HEK293 (cell line): ENCODE measurements around the gene C2CD2.

Experiments used
- CTCF ChIP-seq: fragments of 450-650 bp; formaldehyde crosslinking; IDR thresholded peaks from 2 replicates; pipeline ENCODE4 v1.5.1; 2016; ENCODE audit warnings: missing biosample characterization, missing genetic modification characterization
- YY1 ChIP-seq: fragments of 450-650 bp; formaldehyde crosslinking; IDR thresholded peaks from 2 replicates; pipeline ENCODE4 v1.5.1; 2018; ENCODE audit warnings: missing biosample characterization, missing genetic modification characterization
- ZNF133 ChIP-seq: fragments of 450-650 bp; formaldehyde crosslinking; IDR thresholded peaks from 2 replicates; pipeline ENCODE4 v1.5.1; 2016; ENCODE audit warnings: missing biosample characterization, missing genetic modification characterization
- ZNF18 ChIP-seq: fragments of 450-650 bp; formaldehyde crosslinking; IDR thresholded peaks from 2 replicates; pipeline ENCODE4 v1.5.1; 2016; ENCODE audit warnings: missing biosample characterization, missing genetic modification characterization
- ZNF302 ChIP-seq: fragments of 450-650 bp; formaldehyde crosslinking; IDR thresholded peaks from 2 replicates; pipeline ENCODE4 v1.5.1; 2016; ENCODE audit warnings: missing biosample characterization, missing genetic modification characterization, low read depth
- ZNF350 ChIP-seq: fragments of 450-650 bp; formaldehyde crosslinking; IDR thresholded peaks from 2 replicates; pipeline ENCODE4 v1.5.0; 2017; ENCODE audit warnings: missing biosample characterization, mild to moderate bottlenecking, missing genetic modification characterization
- ZNF398 ChIP-seq: fragments of 450-650 bp; formaldehyde crosslinking; IDR thresholded peaks from 2 replicates; pipeline ENCODE4 v1.5.1; 2017; ENCODE audit warnings: missing biosample characterization, missing genetic modification characterization
- ZNF488 ChIP-seq: fragments of 450-650 bp; formaldehyde crosslinking; IDR thresholded peaks from 2 replicates; pipeline ENCODE4 v1.5.1; 2016; ENCODE audit warnings: missing biosample characterization, missing genetic modification characterization
- ZNF510 ChIP-seq: fragments of 450-650 bp; formaldehyde crosslinking; IDR thresholded peaks from 2 replicates; pipeline ENCODE4 v1.5.1; 2018; ENCODE audit warnings: mild to moderate bottlenecking, missing genetic modification characterization, missing biosample characterization; ENCODE audit not compliant: insufficient replicate concordance
- ZNF558 ChIP-seq: fragments of 450-650 bp; formaldehyde crosslinking; IDR thresholded peaks from 2 replicates; pipeline ENCODE4 v1.5.1; 2016; ENCODE audit warnings: missing biosample characterization, missing genetic modification characterization
- ZNF747 ChIP-seq: fragments of 450-650 bp; formaldehyde crosslinking; IDR thresholded peaks from 2 replicates; pipeline ENCODE4 v1.5.1; 2016; ENCODE audit warnings: missing biosample characterization, missing genetic modification characterization
- ZNF768 ChIP-seq: fragments of 450-650 bp; formaldehyde crosslinking; IDR thresholded peaks from 2 replicates; pipeline ENCODE4 v1.5.1; 2018; ENCODE audit warnings: missing biosample characterization, mild to moderate bottlenecking, missing genetic modification characterization

- no peak for TF ChIP-seq ZNF302
- TF ChIP-seq ZNF398 (tag by site-specific recombination): no peak
- no peak for TF ChIP-seq ZNF133 (tag by site-specific recombination)
- TF ChIP-seq ZNF558 (tag by site-specific recombination): no peak
- TF ChIP-seq ZNF488 (tag by site-specific recombination): no peak
- no peak for TF ChIP-seq YY1
- TF ChIP-seq ZNF768 (tag by site-specific recombination): no peak
- TF ChIP-seq CTCF: no peak
- TF ChIP-seq ZNF350 (tag by site-specific recombination): no peak
- no peak for TF ChIP-seq ZNF18 (tag by site-specific recombination)
- TF ChIP-seq ZNF747 (tag by site-specific recombination): no peak
- TF ChIP-seq ZNF510: no peak
Measured at GRCh38 chr21:41929248-41929647, 24.6 kb downstream of the C2CD2 start.
